ENCODE results near the gene CREB5.

DNA sequence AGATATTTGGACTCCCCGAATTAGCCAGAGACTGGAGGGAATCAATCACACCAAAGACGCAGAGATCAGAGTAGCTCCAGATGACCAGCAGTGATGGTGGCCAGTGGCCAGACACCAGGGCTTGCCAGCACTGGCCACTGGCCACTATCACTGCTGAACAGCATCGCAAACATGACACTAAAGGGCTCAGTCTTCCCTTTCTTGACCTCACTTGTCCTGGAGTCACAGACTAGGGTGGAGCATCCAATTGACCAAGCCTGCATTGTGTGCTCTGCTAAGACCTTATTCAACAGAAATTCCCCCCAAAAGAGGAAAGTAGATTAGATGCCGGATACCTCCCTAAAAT is 234.7 kb downstream of the CREB5 start:
- TF ChIP-seq POLR2A (IDR thresholded peaks at IDR 0.05) = no peak
- TF ChIP-seq CTCF (IDR thresholded peaks at IDR 0.05) = no peak
